ENCODE data around the gene CCDC122. TPM values are rescaled to one million over a fixed set of nuclear protein-coding genes. Genes with fewer than 3 reads are reported as not detected.
"Not testable (repeated sequence)": the region's sequence is repeated elsewhere in the genome, so short reads cannot be mapped to it uniquely, and the experiment has no call there.

CCDC122 gene
- total RNA-seq, 1 experiment from 2014 or later: 10.5 TPM

- TF ChIP-seq, protein P1, sequence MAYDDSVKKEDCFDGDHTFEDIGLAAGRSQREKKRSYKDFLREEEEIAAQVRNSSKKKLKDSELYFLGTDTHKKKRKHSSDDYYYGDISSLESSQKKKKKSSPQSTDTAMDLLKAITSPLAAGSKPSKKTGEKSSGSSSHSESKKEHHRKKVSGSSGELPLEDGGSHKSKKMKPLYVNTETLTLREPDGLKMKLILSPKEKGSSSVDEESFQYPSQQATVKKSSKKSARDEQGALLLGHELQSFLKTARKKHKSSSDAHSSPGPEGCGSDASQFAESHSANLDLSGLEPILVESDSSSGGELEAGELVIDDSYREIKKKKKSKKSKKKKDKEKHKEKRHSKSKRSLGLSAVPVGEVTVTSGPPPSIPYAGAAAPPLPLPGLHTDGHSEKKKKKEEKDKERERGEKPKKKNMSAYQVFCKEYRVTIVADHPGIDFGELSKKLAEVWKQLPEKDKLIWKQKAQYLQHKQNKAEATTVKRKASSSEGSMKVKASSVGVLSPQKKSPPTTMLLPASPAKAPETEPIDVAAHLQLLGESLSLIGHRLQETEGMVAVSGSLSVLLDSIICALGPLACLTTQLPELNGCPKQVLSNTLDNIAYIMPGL (CRISPR knock-in tag; IDR thresholded peaks at IDR 0.05): no peak
- TF ChIP-seq FOXP1 (CRISPR knock-in tag; IDR thresholded peaks at IDR 0.05; ENCODE audit: borderline replicate concordance): no peak
- POLR2A ChIA-PET: no interaction called here
- no peaks in the 10 kb centered on the region for H3K4me1 Mint-ChIP-seq
- ATAC-seq (no peak), DNase-seq (ENCODE audit: low spot score) (no peak)
- no peaks in the 10 kb centered on the region for H3K27me3 Mint-ChIP-seq (ENCODE audit: low read depth)
- no peaks in the 10 kb centered on the region for H3K36me3 Mint-ChIP-seq
- CTCF ChIA-PET: interaction anchor here (0.6 kb wide), 1 partner anchor 619 kb away, joined by 3 read pairs; no protein-coding TSS in a partner anchor
- no peaks in the 10 kb centered on the region for H3K9me3 Mint-ChIP-seq
- no peak overlapping the region for H3K27ac Mint-ChIP-seq
- H3K4me3 Mint-ChIP-seq: no peak overlapping the region
Observed at GRCh38 chr13:43831088-43831487, 48.5 kb downstream of the CCDC122 start.

DNA sequence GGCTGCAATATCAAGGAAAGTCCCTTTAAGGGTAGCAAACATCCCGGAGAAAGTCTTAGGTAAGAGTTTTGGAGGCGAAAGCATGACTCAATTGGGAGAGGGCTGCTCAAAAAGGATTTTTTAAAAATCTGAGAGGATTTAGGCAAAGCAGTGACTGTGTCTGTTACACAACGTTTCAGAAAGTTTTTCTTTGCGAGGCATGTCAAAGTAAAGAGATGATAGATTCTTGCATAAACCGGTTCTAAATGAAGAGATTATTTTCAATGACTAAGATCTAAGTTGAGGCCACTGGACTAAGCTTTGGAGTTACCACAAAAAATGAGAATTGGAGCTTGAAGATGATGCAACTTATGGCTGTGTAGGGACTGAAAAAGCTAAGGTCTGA is 49.1 kb downstream of the CCDC122 start:
- POLR2A ChIA-PET: no interaction called here

GRCh38 chr13:43824656-43825055 is 54.9 kb downstream of the CCDC122 start:
- H3K9me3 Mint-ChIP-seq; H3K27me3 Mint-ChIP-seq (ENCODE audit: low read depth); ATAC-seq; H3K4me1 Mint-ChIP-seq; DNase-seq (ENCODE audit: low spot score); CTCF ChIA-PET; H3K4me3 Mint-ChIP-seq; H3K36me3 Mint-ChIP-seq; H3K27ac Mint-ChIP-seq; POLR2A ChIA-PET: not testable (repeated sequence)

More for the DNA sequence above, 49.1 kb downstream of the CCDC122 start:
- H3K9me3 Mint-ChIP-seq: no peaks in the 10 kb centered on the region
- no peaks in the 10 kb centered on the region for H3K27me3 Mint-ChIP-seq (ENCODE audit: low read depth)
- no peak overlapping the region for H3K27ac Mint-ChIP-seq
- TF ChIP-seq, protein P2, sequence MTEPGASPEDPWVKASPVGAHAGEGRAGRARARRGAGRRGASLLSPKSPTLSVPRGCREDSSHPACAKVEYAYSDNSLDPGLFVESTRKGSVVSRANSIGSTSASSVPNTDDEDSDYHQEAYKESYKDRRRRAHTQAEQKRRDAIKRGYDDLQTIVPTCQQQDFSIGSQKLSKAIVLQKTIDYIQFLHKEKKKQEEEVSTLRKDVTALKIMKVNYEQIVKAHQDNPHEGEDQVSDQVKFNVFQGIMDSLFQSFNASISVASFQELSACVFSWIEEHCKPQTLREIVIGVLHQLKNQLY (CRISPR knock-in tag; IDR thresholded peaks at IDR 0.05): no peak
- TF ChIP-seq TEAD1 (CRISPR knock-in tag; IDR thresholded peaks at IDR 0.05): no peak
- no peak for TF ChIP-seq HMGA2 (CRISPR knock-in tag; IDR thresholded peaks at IDR 0.05)
- TF ChIP-seq AFF4 (CRISPR knock-in tag; IDR thresholded peaks at IDR 0.05; ENCODE audit: borderline replicate concordance): no peak
- no peak for TF ChIP-seq CTCF (IDR thresholded peaks at IDR 0.05)
- no peak for TF ChIP-seq PREB (CRISPR knock-in tag; IDR thresholded peaks at IDR 0.05; ENCODE audit: borderline replicate concordance)
- TF ChIP-seq, protein P3, sequence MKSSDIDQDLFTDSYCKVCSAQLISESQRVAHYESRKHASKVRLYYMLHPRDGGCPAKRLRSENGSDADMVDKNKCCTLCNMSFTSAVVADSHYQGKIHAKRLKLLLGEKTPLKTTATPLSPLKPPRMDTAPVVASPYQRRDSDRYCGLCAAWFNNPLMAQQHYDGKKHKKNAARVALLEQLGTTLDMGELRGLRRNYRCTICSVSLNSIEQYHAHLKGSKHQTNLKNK (CRISPR knock-in tag; IDR thresholded peaks at IDR 0.05): no peak
- TF ChIP-seq ESRRA (CRISPR knock-in tag; IDR thresholded peaks at IDR 0.05; ENCODE audit: borderline replicate concordance): no peak
- TF ChIP-seq RELA (CRISPR knock-in tag; IDR thresholded peaks at IDR 0.05; ENCODE audit: borderline replicate concordance): no peak
- TF ChIP-seq ZNF671 (CRISPR knock-in tag; IDR thresholded peaks at IDR 0.05): no peak
- TF ChIP-seq CBFB (CRISPR knock-in tag; IDR thresholded peaks at IDR 0.05; ENCODE audit: low read depth): no peak
- TF ChIP-seq NR3C1 (CRISPR knock-in tag; conservative IDR thresholded peaks at IDR 0.05; ENCODE audit: low read depth): no peak
- H3K4me1 Mint-ChIP-seq: no peaks in the 10 kb centered on the region
- no peaks in the 10 kb centered on the region for H3K36me3 Mint-ChIP-seq
- H3K4me3 Mint-ChIP-seq: no peak overlapping the region
- CTCF ChIA-PET: no interaction called here
- ATAC-seq (no peak), DNase-seq (ENCODE audit: low spot score) (no peak)

Measured in WTC11 (cell line).